SJSA1 (cell line): ENCODE results near the gene C15orf61. TPM values are rescaled to one million over a fixed set of nuclear protein-coding genes. Genes with fewer than 3 reads are reported as not detected.

Source experiments
- DNase-seq, 2 experiments: peaks; one replicate each; pipeline ENCODE4 v3.0.0-alpha.2; 2015 to 2020; ENCODE audit warnings: low spot score in 2 of 2, low read depth in 1 of 2
- H3K27ac ChIP-seq: fragments of 250-450 bp; sonication (Bioruptor Pico); 2 replicates; pipeline ENCODE4 v1.5.1; 2020; ENCODE audit warnings: mild to moderate bottlenecking, moderate library complexity
- H3K27me3 ChIP-seq: fragments of 250-450 bp; sonication (Bioruptor Pico); replicated peaks from 2 replicates; pipeline ENCODE4 v1.5.1; 2020; ENCODE audit warnings: mild to moderate bottlenecking, moderate library complexity
- H3K36me3 ChIP-seq: fragments of 250-450 bp; sonication (Bioruptor Pico); 2 replicates; pipeline ENCODE4 v1.5.1; 2020; ENCODE audit warnings: mild to moderate bottlenecking
- H3K4me1 ChIP-seq: fragments of 250-450 bp; sonication (Bioruptor Pico); replicated peaks from 2 replicates; pipeline ENCODE4 v1.6.1; 2021; ENCODE audit warnings: mild to moderate bottlenecking
- H3K4me3 ChIP-seq: fragments of 250-450 bp; sonication (Bioruptor Pico); 2 replicates; pipeline ENCODE4 v1.5.1; 2020; ENCODE audit warnings: mild to moderate bottlenecking
- H3K9me3 ChIP-seq: fragments of 250-450 bp; sonication (Bioruptor Pico); replicated peaks from 2 replicates; pipeline ENCODE4 v1.5.1; 2020; ENCODE audit warnings: mild to moderate bottlenecking
- total RNA-seq: library from RNA; depleted of rRNA; stranded (reverse); fragments of >200 nt; shearing (Covaris generic); gene quantifications from 2 replicates; pipeline ENCODE4 v1.2.3, GENCODE V29; 2014

C15orf61 gene
- total RNA-seq, 1 experiment from 2014 or later = 3.1 TPM

- H3K4me3 ChIP-seq = no peak overlapping the region
- H3K4me1 ChIP-seq = no peaks in the 10 kb centered on the region; the same call in 1 of the 2 replicates
- H3K27ac ChIP-seq = no peak overlapping the region
- H3K36me3 ChIP-seq = peaks cover 9% of the 10 kb centered on the region; the same call in 1 of the 2 replicates
- H3K27me3 ChIP-seq = no peaks in the 10 kb centered on the region
- DNase-seq = no peak
- H3K9me3 ChIP-seq = no peaks in the 10 kb centered on the region
Observed at GRCh38 chr15:67548862-67549651, 28.1 kb downstream of the C15orf61 start.

GRCh38 chr15:67549736-67550135 lies 28.8 kb downstream of the C15orf61 start:
- no peak for DNase-seq
- H3K27ac ChIP-seq = no peak overlapping the region
- no peak overlapping the region for H3K4me3 ChIP-seq
- no peaks in the 10 kb centered on the region for H3K4me1 ChIP-seq
- no peaks in the 10 kb centered on the region for H3K9me3 ChIP-seq
- no peaks in the 10 kb centered on the region for H3K27me3 ChIP-seq
- H3K36me3 ChIP-seq = peaks cover 9% of the 10 kb centered on the region; the same call in 1 of the 2 replicates

- Histone ChIP-seq H3K27me3 (no peaks in the 10 kb centered on the region), H3K4me3 (no peak overlapping the region), H3K36me3 (peaks cover 9% of the 10 kb centered on the region; the same call in 1 of the 2 replicates), H3K27ac (no peak overlapping the region), H3K9me3 (no peaks in the 10 kb centered on the region), H3K4me1 (no peaks in the 10 kb centered on the region)
- DNase-seq = no peak
Observed at GRCh38 chr15:67550522-67550921, 29.6 kb downstream of the C15orf61 start.

- Histone ChIP-seq H3K27me3 (no peaks in the 10 kb centered on the region), H3K4me3 (no peak overlapping the region), H3K36me3 (peaks cover 9% of the 10 kb centered on the region; the same call in 1 of the 2 replicates), H3K9me3 (no peaks in the 10 kb centered on the region), H3K27ac (no peak overlapping the region), H3K4me1 (no peaks in the 10 kb centered on the region)
- DNase-seq = no peak
Observed at GRCh38 chr15:67551207-67551743, 30.3 kb downstream of the C15orf61 start.

- H3K36me3 ChIP-seq = peaks cover 17% of the 10 kb centered on the region
- peaks cover 5% of the 10 kb centered on the region; the same call in 1 of the 2 replicates for H3K9me3 ChIP-seq
- DNase-seq = no peak
- H3K27ac ChIP-seq = no peak overlapping the region
- no peaks in the 10 kb centered on the region for H3K4me1 ChIP-seq
- no peak overlapping the region for H3K4me3 ChIP-seq
- no peaks in the 10 kb centered on the region for H3K27me3 ChIP-seq
Observed at GRCh38 chr15:67554580-67554979, 33.6 kb downstream of the C15orf61 start.

- Histone ChIP-seq H3K36me3 (peaks cover 8% of the 10 kb centered on the region), H3K9me3 (peaks cover 5% of the 10 kb centered on the region; the same call in 1 of the 2 replicates), H3K4me1 (no peaks in the 10 kb centered on the region), H3K27me3 (no peaks in the 10 kb centered on the region), H3K4me3 (no peak overlapping the region), H3K27ac (no peak overlapping the region)
- no peak for DNase-seq
Observed at GRCh38 chr15:67556976-67557570, 36.1 kb downstream of the C15orf61 start.

- no peak for DNase-seq
- Histone ChIP-seq H3K36me3 (peaks cover 8% of the 10 kb centered on the region), H3K4me3 (no peak overlapping the region), H3K9me3 (peaks cover 5% of the 10 kb centered on the region; the same call in 1 of the 2 replicates), H3K27ac (no peak overlapping the region), H3K4me1 (no peaks in the 10 kb centered on the region), H3K27me3 (no peaks in the 10 kb centered on the region)
Observed at GRCh38 chr15:67558502-67558901, 37.6 kb downstream of the C15orf61 start.

GRCh38 chr15:67559158-67559557 lies 38.2 kb downstream of the C15orf61 start:
- Histone ChIP-seq H3K9me3 (peaks cover 5% of the 10 kb centered on the region; the same call in 1 of the 2 replicates), H3K27ac (no peak overlapping the region), H3K4me3 (no peak overlapping the region), H3K4me1 (no peaks in the 10 kb centered on the region), H3K27me3 (no peaks in the 10 kb centered on the region), H3K36me3 (peaks cover 8% of the 10 kb centered on the region)
- DNase-seq = no peak

GRCh38 chr15:67559576-67559975 lies 38.6 kb downstream of the C15orf61 start:
- H3K4me3 ChIP-seq = no peak overlapping the region
- H3K27ac ChIP-seq = no peak overlapping the region
- H3K27me3 ChIP-seq = no peaks in the 10 kb centered on the region
- H3K4me1 ChIP-seq = no peaks in the 10 kb centered on the region
- peaks cover 8% of the 10 kb centered on the region for H3K36me3 ChIP-seq
- no peak for DNase-seq
- peaks cover 5% of the 10 kb centered on the region; the same call in 1 of the 2 replicates for H3K9me3 ChIP-seq

- no peak for DNase-seq
- Histone ChIP-seq H3K27me3 (no peaks in the 10 kb centered on the region), H3K9me3 (peaks cover 5% of the 10 kb centered on the region; the same call in 1 of the 2 replicates), H3K4me3 (no peak overlapping the region), H3K4me1 (no peaks in the 10 kb centered on the region), H3K36me3 (peaks cover 8% of the 10 kb centered on the region), H3K27ac (no peak overlapping the region)
Observed at GRCh38 chr15:67560320-67560719, 39.4 kb downstream of the C15orf61 start.

- Histone ChIP-seq H3K36me3 (no peaks in the 10 kb centered on the region), H3K4me1 (no peaks in the 10 kb centered on the region), H3K27me3 (no peaks in the 10 kb centered on the region), H3K9me3 (peaks cover 1% of the 10 kb centered on the region; the same call in 1 of the 2 replicates), H3K27ac (no peak overlapping the region), H3K4me3 (no peak overlapping the region)
- no peak for DNase-seq
Observed at GRCh38 chr15:67563092-67563491, 42.2 kb downstream of the C15orf61 start.

GRCh38 chr15:67564021-67564967 lies 43.4 kb downstream of the C15orf61 start:
- H3K4me3 ChIP-seq = no peak overlapping the region
- no peaks in the 10 kb centered on the region for H3K27me3 ChIP-seq
- H3K27ac ChIP-seq = no peak overlapping the region
- peaks cover 3% of the 10 kb centered on the region; the same call in 1 of the 2 replicates for H3K4me1 ChIP-seq
- no peak for DNase-seq
- no peaks in the 10 kb centered on the region for H3K36me3 ChIP-seq
- H3K9me3 ChIP-seq = no peaks in the 10 kb centered on the region

GRCh38 chr15:67564968-67565345 lies 44.0 kb downstream of the C15orf61 start:
- Histone ChIP-seq H3K4me1 (peaks cover 10% of the 10 kb centered on the region; the same call in 1 of the 2 replicates), H3K27me3 (no peaks in the 10 kb centered on the region), H3K27ac (no peak overlapping the region), H3K4me3 (no peak overlapping the region), H3K9me3 (no peaks in the 10 kb centered on the region), H3K36me3 (peaks cover 3% of the 10 kb centered on the region; the same call in 1 of the 2 replicates)
- no peak for DNase-seq
